ENCODE data around the gene IPMK.
"Not testable (repeated sequence)": the region's sequence is repeated elsewhere in the genome, so short reads cannot be mapped to it uniquely, and the experiment has no call there.

Gene IPMK

GRCh38 chr10:58155941-58156340, 111.8 kb downstream of the IPMK start:
- H3K27ac ChIP-seq (ENCODE audit: extremely low read depth, low read depth, low read length); H3K9me3 ChIP-seq (ENCODE audit: control insufficient read depth, insufficient read depth, low read depth, low read length); POLR2A ChIA-PET; H3K4me3 ChIP-seq (ENCODE audit: low read depth, low read length); H3K4me1 ChIP-seq (ENCODE audit: control insufficient read depth, insufficient read depth, low read length); H3K36me3 ChIP-seq (ENCODE audit: control insufficient read depth in 2 of 2, insufficient read depth in 1 of 2, low read length in 2 of 2): not testable (repeated sequence)
- 0 out of 2 replicates have a peak, but pooled peaks have one; percentile 37 for TF ChIP-seq SCRT2 (tag by site-specific recombination; IDR thresholded peaks at IDR 0.05)
- CTCF ChIA-PET: interaction anchor here (0.6 kb wide), 1 partner anchor 138 kb away, joined by 3 read pairs; no protein-coding TSS in a partner anchor

GRCh38 chr10:58153751-58154150, 113.9 kb downstream of the IPMK start:
- no peaks in the 10 kb centered on the region for H3K4me1 ChIP-seq (ENCODE audit: control insufficient read depth, insufficient read depth, low read length)
- POLR2A ChIA-PET: no interaction called here
- H3K9me3 ChIP-seq (ENCODE audit: control insufficient read depth, insufficient read depth, low read depth, low read length): no peaks in the 10 kb centered on the region
- TF ChIP-seq ATF2 (tag by site-specific recombination; IDR thresholded peaks at IDR 0.05; ENCODE audit: low read depth) (no peak), ZNF521 (tag by site-specific recombination; IDR thresholded peaks at IDR 0.05) (no peak), PRDM4 (tag by site-specific recombination; IDR thresholded peaks at IDR 0.05) (no peak), ZNF350 (tag by site-specific recombination; IDR thresholded peaks at IDR 0.05) (no peak), ZNF341 (tag by site-specific recombination; IDR thresholded peaks at IDR 0.05; ENCODE audit: low read depth) (no peak), GFI1B (tag by site-specific recombination; IDR thresholded peaks at IDR 0.05) (no peak), YY1 (tag by site-specific recombination; IDR thresholded peaks at IDR 0.05) (no peak), TSHZ1 (tag by site-specific recombination; IDR thresholded peaks at IDR 0.05; ENCODE audit: borderline replicate concordance) (no peak), ELK4 (IDR thresholded peaks at IDR 0.05; ENCODE audit: borderline replicate concordance, low read depth, low read length) (no peak), ZNF138 (tag by site-specific recombination; IDR thresholded peaks at IDR 0.05; ENCODE audit: borderline replicate concordance) (no peak), SP3 (tag by site-specific recombination; IDR thresholded peaks at IDR 0.05) (no peak), ZNF19 (tag by site-specific recombination; IDR thresholded peaks at IDR 0.05; ENCODE audit: low read depth) (no peak), ZNF623 (tag by site-specific recombination; IDR thresholded peaks at IDR 0.05) (no peak), ZNF214 (tag by site-specific recombination; IDR thresholded peaks at IDR 0.05; ENCODE audit: borderline replicate concordance) (no peak), HOXD13 (CRISPR knock-in tag; IDR thresholded peaks at IDR 0.05; ENCODE audit: borderline replicate concordance) (no peak), ZNF416 (tag by site-specific recombination; IDR thresholded peaks at IDR 0.05) (no peak), ZBTB1 (tag by site-specific recombination; IDR thresholded peaks at IDR 0.05) (no peak), ZSCAN30 (tag by site-specific recombination; IDR thresholded peaks at IDR 0.05) (no peak)
- CTCF ChIA-PET: interaction anchor here (0.7 to 2.0 kb wide), 6 partner anchors 11 to 304 kb away, joined by 3 to 6 read pairs (median 4); no protein-coding TSS in a partner anchor
- no peaks in the 10 kb centered on the region for H3K36me3 ChIP-seq (ENCODE audit: control insufficient read depth in 2 of 2, insufficient read depth in 1 of 2, low read length in 2 of 2)
- no peak overlapping the region for H3K27ac ChIP-seq (ENCODE audit: extremely low read depth, low read depth, low read length)
- H3K4me3 ChIP-seq (ENCODE audit: low read depth, low read length): no peak overlapping the region

Measured in HEK293 (cell line).